Tibial nerve (tissue), 4 donors: Measurements from ENCODE around the gene PIK3R1. TPM values are rescaled to one million over a fixed set of nuclear protein-coding genes. Genes with fewer than 3 reads are reported as not detected.

Experiments
- DNase-seq, 2 donors: peaks; one replicate each; pipeline ENCODE4 v3.0.0-alpha.2; 2019; ENCODE audit warnings: low spot score in 2 of 2
- H3K27ac ChIP-seq, 4 donors: fragments of 200-600 bp; sonication (generic) in 3 of 4; one replicate each; pipeline ENCODE4 v1.5.1; 2017 to 2019; ENCODE audit warnings: mild to moderate bottlenecking in 1 of 4
- H3K27me3 ChIP-seq, 2 donors: fragments of 200-600 bp; sonication (generic) in 1 of 2; one replicate each; pipeline versions ENCODE4 v1.5.1 to v1.6.0; 2017 to 2019
- H3K36me3 ChIP-seq, 3 donors: fragments of 200-600 bp; sonication (generic); one replicate each; pipeline ENCODE4 v1.5.1; 2018 to 2019
- H3K4me1 ChIP-seq, 4 donors: fragments of 200-600 bp; sonication (generic) in 3 of 4; one replicate each; pipeline ENCODE4 v1.5.1; 2017 to 2019
- H3K4me3 ChIP-seq, 4 donors: fragments of 200-600 bp; sonication (generic) in 3 of 4; one replicate each; pipeline ENCODE4 v1.5.1; 2017 to 2019; ENCODE audit warnings: mild to moderate bottlenecking in 1 of 4, moderate library complexity in 1 of 4
- H3K9me3 ChIP-seq, 4 donors: fragments of 200-600 bp; sonication (generic) in 3 of 4; one replicate each; pipeline ENCODE4 v1.5.1; 2017 to 2019
- CTCF ChIP-seq, 5 experiments: fragments of 200-600 bp in 3 of 5; fragments of 450-650 bp in 2 of 5; sonication (generic) in 3 of 5; IDR thresholded peaks; one replicate each; pipeline ENCODE4 v1.5.1; 2016 to 2019; ENCODE audit warnings: antibody characterized with exemption in 5 of 5, mild to moderate bottlenecking in 3 of 5, moderate library complexity in 2 of 5
- EP300 ChIP-seq, 2 donors: sonication (generic); formaldehyde crosslinking; IDR thresholded peaks; one replicate each; pipeline ENCODE4 v1.6.1; 2017; ENCODE audit warnings: antibody characterized with exemption in 2 of 2, mild to moderate bottlenecking in 1 of 2
- POLR2A ChIP-seq, 2 donors: fragments of 450-650 bp; IDR thresholded peaks; one replicate each; pipeline ENCODE4 v1.6.1; 2017; ENCODE audit warnings: antibody characterized with exemption in 2 of 2, mild to moderate bottlenecking in 2 of 2, moderate library complexity in 2 of 2
- WGBS, 2 donors: methylation state at CpG; one replicate each; pipeline ENCODE4 v1.1.5; 2018; 5-methylcytosine and 5-hydroxymethylcytosine counted together
- total RNA-seq, 4 donors: library from RNA; depleted of rRNA; stranded (reverse); fragments of >200 nt; gene quantifications; one replicate each; pipeline ENCODE4 v1.1.0, GENCODE V29; 2016

The PIK3R1 gene
- total RNA-seq, 4 donors from 2014 or later, result 166 to 621 (median 433) TPM

- Histone ChIP-seq H3K27ac (no peak overlapping the region), H3K36me3 (no peaks in the 10 kb centered on the region), H3K4me3 (no peak overlapping the region), H3K27me3 (no peaks in the 10 kb centered on the region), H3K9me3 (peaks cover 0 to 7% (median 0%) of the 10 kb centered on the region in 4 donors), H3K4me1 (peaks cover 0 to 13% (median 4%) of the 10 kb centered on the region in 4 donors)
- 95 to 97% methylated on average over 2 of the region's 2 CpGs for WGBS, 2 donors
- TF ChIP-seq CTCF (IDR thresholded peaks at IDR 0.05) (no peak), EP300 (IDR thresholded peaks at IDR 0.05) (no peak), POLR2A (IDR thresholded peaks at IDR 0.05) (no peak)
- DNase-seq, result no peak
Measured at GRCh38 chr5:68348447-68349222, 133.1 kb downstream of the PIK3R1 start.

GRCh38 chr5:68350176-68350575 lies 134.6 kb downstream of the PIK3R1 start:
- H3K27ac ChIP-seq, result no peak overlapping the region
- DNase-seq, result no peak
- WGBS, 2 donors, result 82 to 86% methylated on average over 4 of the region's 4 CpGs
- no peaks in the 10 kb centered on the region for H3K27me3 ChIP-seq
- H3K36me3 ChIP-seq, result no peaks in the 10 kb centered on the region
- H3K4me1 ChIP-seq, result no peaks in the 10 kb centered on the region
- H3K4me3 ChIP-seq, result no peak overlapping the region
- H3K9me3 ChIP-seq, result peaks cover 0 to 7% (median 0%) of the 10 kb centered on the region in 4 donors
- TF ChIP-seq CTCF (IDR thresholded peaks at IDR 0.05) (no peak), POLR2A (IDR thresholded peaks at IDR 0.05) (no peak), EP300 (IDR thresholded peaks at IDR 0.05) (no peak)
